Vagina (tissue), 2 donors: ENCODE measurements around the gene MAD1L1. TPM values are rescaled to one million over a fixed set of nuclear protein-coding genes. Genes with fewer than 3 reads are reported as not detected.

Experiments
- DNase-seq, 2 donors: peaks; one replicate each; pipeline ENCODE4 v3.0.0-alpha.2; 2017; ENCODE audit errors: extremely low spot score in 2 of 2
- H3K27ac ChIP-seq: fragments of 200-600 bp; sonication (generic); one replicate; pipeline ENCODE4 v1.5.1; 2019
- H3K27me3 ChIP-seq: fragments of 200-600 bp; sonication (generic); one replicate; pipeline ENCODE4 v1.5.1; 2019
- H3K36me3 ChIP-seq, 2 donors: fragments of 200-600 bp; sonication (generic); one replicate each; pipeline ENCODE4 v1.5.1; 2017 to 2019
- H3K4me1 ChIP-seq: fragments of 200-600 bp; sonication (generic); one replicate; pipeline ENCODE4 v1.5.1; 2019
- H3K4me3 ChIP-seq, 2 donors: fragments of 200-600 bp; sonication (generic); 1 replicate in 1 of 2; 2 replicates in 1 of 2; pipeline ENCODE4 v1.5.1; 2016 to 2019
- H3K9me3 ChIP-seq: fragments of 200-600 bp; sonication (generic); one replicate; pipeline ENCODE4 v1.5.1; 2019
- CTCF ChIP-seq, 3 experiments: fragments of 450-650 bp in 2 of 3; fragments of 200-600 bp in 1 of 3; sonication (generic) in 1 of 3; IDR thresholded peaks; one replicate each; pipeline ENCODE4 v1.5.1; 2017 to 2019; ENCODE audit warnings: antibody characterized with exemption in 3 of 3, mild to moderate bottlenecking in 2 of 3, moderate library complexity in 2 of 3
- POLR2A ChIP-seq, 2 donors: fragments of 450-650 bp; IDR thresholded peaks; one replicate each; pipeline ENCODE4 v1.6.1; 2017; ENCODE audit warnings: antibody characterized with exemption in 2 of 2, mild to moderate bottlenecking in 2 of 2, moderate library complexity in 2 of 2
- POLR2AphosphoS5 ChIP-seq, 2 donors: sonication (generic); formaldehyde crosslinking; IDR thresholded peaks; one replicate each; pipeline ENCODE4 v1.9.0; 2017; ENCODE audit warnings: antibody characterized with exemption in 2 of 2, mild to moderate bottlenecking in 2 of 2, low read depth in 1 of 2; ENCODE audit not compliant: insufficient read depth in 1 of 2
- intact Hi-C: fragments of 100-400 bp; cut with DNase I; formaldehyde crosslinking; loops from one replicate; pipeline ENCODE4 v1.15.1; 2023
- total RNA-seq: library from RNA; depleted of rRNA; stranded (reverse); fragments of >200 nt; gene quantifications from one replicate; pipeline ENCODE4 v1.2.3, GENCODE V29; 2016

MAD1L1 gene
- total RNA-seq, 1 donor from 2014 or later = 62.4 TPM

GRCh38 chr7:2199528-2199927 lies 33.2 kb downstream of the MAD1L1 start:
- Histone ChIP-seq H3K27ac (no peak overlapping the region), H3K4me1 (no peaks in the 10 kb centered on the region), H3K27me3 (no peaks in the 10 kb centered on the region), H3K4me3 (no peak overlapping the region), H3K9me3 (no peaks in the 10 kb centered on the region), H3K36me3 (peaks cover 0 to 14% of the 10 kb centered on the region in 2 donors)
- DNase-seq = no peak
- intact Hi-C loops = no loop called here
- TF ChIP-seq POLR2A (IDR thresholded peaks at IDR 0.05) = no peak
- TF ChIP-seq POLR2AphosphoS5 (IDR thresholded peaks at IDR 0.05; ENCODE audit: insufficient read depth in 1 of 2, low read depth in 1 of 2) = no peak
- TF ChIP-seq CTCF (IDR thresholded peaks at IDR 0.05) = no peak

- H3K4me1 ChIP-seq = no peaks in the 10 kb centered on the region
- intact Hi-C loops = no loop called here
- DNase-seq = no peak
- H3K27me3 ChIP-seq = no peaks in the 10 kb centered on the region
- no peak overlapping the region for H3K4me3 ChIP-seq
- TF ChIP-seq POLR2AphosphoS5 (IDR thresholded peaks at IDR 0.05; ENCODE audit: insufficient read depth in 1 of 2, low read depth in 1 of 2) (no peak), POLR2A (IDR thresholded peaks at IDR 0.05) (no peak), CTCF (IDR thresholded peaks at IDR 0.05) (no peak)
- no peak overlapping the region for H3K27ac ChIP-seq
- H3K9me3 ChIP-seq = no peaks in the 10 kb centered on the region
- H3K36me3 ChIP-seq = peaks cover 0 to 14% of the 10 kb centered on the region in 2 donors
Measured at GRCh38 chr7:2198760-2199159, 34.0 kb downstream of the MAD1L1 start.

- Histone ChIP-seq H3K36me3 (peaks cover 0 to 14% of the 10 kb centered on the region in 2 donors), H3K27me3 (no peaks in the 10 kb centered on the region), H3K9me3 (no peaks in the 10 kb centered on the region), H3K4me1 (no peaks in the 10 kb centered on the region), H3K27ac (no peak overlapping the region), H3K4me3 (no peak overlapping the region)
- intact Hi-C loops = no loop called here
- no peak for DNase-seq
- TF ChIP-seq POLR2AphosphoS5 (IDR thresholded peaks at IDR 0.05; ENCODE audit: insufficient read depth in 1 of 2, low read depth in 1 of 2) = no peak
- TF ChIP-seq CTCF (IDR thresholded peaks at IDR 0.05) = no peak
- no peak for TF ChIP-seq POLR2A (IDR thresholded peaks at IDR 0.05)
Measured at GRCh38 chr7:2198206-2198605, 34.5 kb downstream of the MAD1L1 start.

- no peak overlapping the region for H3K27ac ChIP-seq
- H3K27me3 ChIP-seq = no peaks in the 10 kb centered on the region
- H3K4me3 ChIP-seq = no peak overlapping the region
- intact Hi-C loops = no loop called here
- H3K36me3 ChIP-seq = peaks cover 0 to 14% of the 10 kb centered on the region in 2 donors
- no peaks in the 10 kb centered on the region for H3K9me3 ChIP-seq
- TF ChIP-seq CTCF (IDR thresholded peaks at IDR 0.05) (no peak), POLR2AphosphoS5 (IDR thresholded peaks at IDR 0.05; ENCODE audit: insufficient read depth in 1 of 2, low read depth in 1 of 2) (no peak), POLR2A (IDR thresholded peaks at IDR 0.05) (no peak)
- DNase-seq = no peak
- H3K4me1 ChIP-seq = no peaks in the 10 kb centered on the region
Measured at GRCh38 chr7:2197436-2198155, 35.1 kb downstream of the MAD1L1 start.
